Iris pigment epithelial cell (primary cell): Measurements from ENCODE around the gene F7.

Experiments used
- DNase-seq: peaks from one replicate; pipeline ENCODE4 v3.0.0-alpha.2; 2011; ENCODE audit warnings: low read depth

Gene F7

GRCh38 chr13:113138792-113139551 lies 33.4 kb downstream of the F7 start:
- DNase-seq = peak; percentile 11

- no peak for DNase-seq
These were observed 34.0 kb downstream of the F7 start for GRCh38 chr13:113139577-113139976.

- DNase-seq = no peak
These were observed 35.3 kb downstream of the F7 start for GRCh38 chr13:113140677-113141600.

GRCh38 chr13:113141601-113141970 lies 36.0 kb downstream of the F7 start:
- DNase-seq = no peak

- DNase-seq = no peak
These were observed 37.3 kb downstream of the F7 start for GRCh38 chr13:113142876-113143275.

- no peak for DNase-seq
These were observed 38.1 kb downstream of the F7 start for GRCh38 chr13:113143466-113144254.

- DNase-seq = no peak
These were observed 38.7 kb downstream of the F7 start for GRCh38 chr13:113144255-113144629.

GRCh38 chr13:113145496-113145895 lies 39.9 kb downstream of the F7 start:
- no peak for DNase-seq

GRCh38 chr13:113145911-113146598 lies 40.5 kb downstream of the F7 start:
- DNase-seq = no peak

GRCh38 chr13:113146750-113147149 lies 41.2 kb downstream of the F7 start:
- DNase-seq = no peak

GRCh38 chr13:113147206-113147605 lies 41.6 kb downstream of the F7 start:
- no peak for DNase-seq

GRCh38 chr13:113148407-113148806 lies 42.8 kb downstream of the F7 start:
- no peak for DNase-seq

- DNase-seq = no peak
These were observed 43.4 kb downstream of the F7 start for GRCh38 chr13:113148940-113149503.

- DNase-seq = no peak
These were observed 44.3 kb downstream of the F7 start for GRCh38 chr13:113149711-113150549.

GRCh38 chr13:113150550-113151365 lies 45.2 kb downstream of the F7 start:
- no peak for DNase-seq

GRCh38 chr13:113151745-113152690 lies 46.4 kb downstream of the F7 start:
- DNase-seq = peak; percentile 55

GRCh38 chr13:113152691-113152983 lies 47.0 kb downstream of the F7 start:
- DNase-seq = no peak

- DNase-seq = peak; percentile 52
These were observed 47.6 kb downstream of the F7 start for GRCh38 chr13:113152984-113153809.
